Fibroblast of upper back skin (primary cell): ENCODE measurements around the gene IPO4.
"Not testable (repeated sequence)": the region's sequence is repeated elsewhere in the genome, so short reads cannot be mapped to it uniquely, and the experiment has no call there.

Experiments used
- DNase-seq: peaks from one replicate; pipeline ENCODE4 v3.0.0-alpha.2; 2013

Gene IPO4

DNA sequence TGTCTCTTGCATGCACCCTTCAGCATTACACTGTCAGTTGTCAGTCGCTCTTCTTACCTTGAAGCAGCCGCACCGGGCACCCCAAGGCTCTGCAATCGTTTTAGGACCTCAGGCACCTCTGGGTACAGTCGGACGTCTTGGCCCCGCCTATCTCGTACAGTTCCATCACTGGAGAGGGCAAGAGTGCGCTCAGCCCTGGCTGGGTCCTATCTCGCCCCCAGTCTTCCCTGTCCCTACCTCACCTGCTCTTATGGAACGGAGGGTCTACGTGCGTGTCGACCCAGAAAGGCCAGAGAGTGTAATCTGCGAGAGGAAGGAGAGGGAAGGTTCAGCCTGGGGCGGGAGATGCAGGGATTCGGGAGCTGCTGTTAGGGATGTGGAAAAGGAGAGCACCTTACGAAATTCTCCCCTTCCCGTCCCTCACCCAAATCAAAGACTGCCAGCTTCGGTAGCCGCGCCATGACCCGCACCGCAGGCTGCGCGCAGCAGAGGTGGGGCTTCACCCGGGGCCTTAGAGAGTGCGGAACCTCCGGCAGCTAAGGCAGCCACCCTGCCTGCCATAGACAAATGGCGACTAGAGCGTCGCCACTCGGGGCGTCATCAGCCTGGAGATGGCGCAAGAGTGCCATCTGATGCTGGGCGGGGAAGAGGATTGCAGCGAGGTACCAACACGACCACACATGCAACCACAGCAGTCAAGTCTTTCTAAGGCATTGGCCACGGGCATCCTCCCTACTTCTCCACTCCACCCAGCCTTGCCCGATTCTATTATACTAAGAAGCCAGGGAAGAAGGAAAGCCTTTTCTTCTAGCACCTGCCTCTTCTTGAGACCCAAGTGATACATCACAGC is 27.1 kb upstream of the IPO4 start, which contains the start of gene MDP1:
Gene MDP1, minus strand, starts transcription at position 572 of the 850 bp plus-strand sequence. Its CDS starts 111 bp downstream, at position 461.
- peak; percentile 81 for DNase-seq

DNA sequence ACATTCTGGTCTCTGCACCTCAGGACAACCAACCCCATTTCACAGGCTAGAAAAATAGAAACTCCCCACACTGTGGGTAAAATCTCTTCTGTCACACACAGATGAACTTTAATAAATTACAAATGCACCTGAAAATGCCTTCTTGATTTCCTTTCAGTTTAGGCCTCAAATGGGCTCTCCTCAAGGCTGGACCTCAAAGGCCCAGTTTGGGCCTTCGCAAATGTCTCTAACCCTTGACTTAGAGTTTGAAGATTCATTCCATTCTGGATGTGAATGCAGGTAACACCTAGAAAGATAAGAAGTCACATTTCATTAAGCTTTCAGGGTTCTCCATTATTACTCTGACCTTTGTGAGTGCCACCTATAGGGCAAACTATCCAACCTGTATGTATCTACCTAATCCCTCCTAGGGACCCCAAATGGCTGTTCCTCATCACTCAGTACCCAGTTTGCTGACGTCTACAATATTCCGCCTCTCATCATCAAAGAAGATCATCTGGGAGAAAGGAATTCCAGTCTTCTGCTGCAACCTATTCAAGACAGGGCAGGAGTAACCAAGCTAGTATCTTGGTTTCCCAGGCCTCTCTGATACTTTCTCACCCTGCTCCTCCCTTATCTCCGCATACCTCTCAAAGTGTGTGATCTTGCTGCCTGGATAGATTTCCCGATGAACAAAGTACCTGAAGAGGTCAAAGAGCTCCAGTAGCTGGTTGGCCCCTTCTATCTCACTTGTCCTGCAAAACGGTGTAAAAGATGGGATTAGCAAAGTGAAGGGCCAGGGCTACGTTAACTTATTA is 25.4 kb upstream of the IPO4 start:
- no peak for DNase-seq

- peak; percentile 99 for DNase-seq
Observed at GRCh38 chr14:24212924-24213865, 24.6 kb upstream of the IPO4 start, which contains the start of gene CHMP4A. TSS of gene CHMP4A (minus strand) at chr14:24213488. CDS start at chr14:24213439, 49 bp downstream.

- DNase-seq: no peak
Observed at GRCh38 chr14:24211311-24211710, 22.7 kb upstream of the IPO4 start.

- no peak for DNase-seq
Observed at GRCh38 chr14:24207625-24208024, 19.0 kb upstream of the IPO4 start.

DNA sequence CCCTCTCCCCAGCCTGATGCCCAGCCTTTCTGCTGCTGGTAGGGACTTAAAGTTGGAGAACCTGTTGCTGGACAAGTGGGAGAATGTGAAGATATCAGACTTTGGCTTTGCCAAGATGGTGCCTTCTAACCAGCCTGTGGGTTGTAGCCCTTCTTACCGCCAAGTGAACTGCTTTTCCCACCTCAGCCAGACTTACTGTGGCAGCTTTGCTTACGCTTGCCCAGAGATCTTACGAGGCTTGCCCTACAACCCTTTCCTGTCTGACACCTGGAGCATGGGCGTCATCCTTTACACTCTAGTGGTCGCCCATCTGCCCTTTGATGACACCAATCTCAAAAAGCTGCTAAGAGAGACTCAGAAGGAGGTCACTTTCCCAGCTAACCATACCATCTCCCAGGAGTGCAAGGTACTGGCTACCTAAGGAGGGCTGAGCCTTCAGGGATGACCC is 18.5 kb upstream of the IPO4 start:
- no peak for DNase-seq

DNA sequence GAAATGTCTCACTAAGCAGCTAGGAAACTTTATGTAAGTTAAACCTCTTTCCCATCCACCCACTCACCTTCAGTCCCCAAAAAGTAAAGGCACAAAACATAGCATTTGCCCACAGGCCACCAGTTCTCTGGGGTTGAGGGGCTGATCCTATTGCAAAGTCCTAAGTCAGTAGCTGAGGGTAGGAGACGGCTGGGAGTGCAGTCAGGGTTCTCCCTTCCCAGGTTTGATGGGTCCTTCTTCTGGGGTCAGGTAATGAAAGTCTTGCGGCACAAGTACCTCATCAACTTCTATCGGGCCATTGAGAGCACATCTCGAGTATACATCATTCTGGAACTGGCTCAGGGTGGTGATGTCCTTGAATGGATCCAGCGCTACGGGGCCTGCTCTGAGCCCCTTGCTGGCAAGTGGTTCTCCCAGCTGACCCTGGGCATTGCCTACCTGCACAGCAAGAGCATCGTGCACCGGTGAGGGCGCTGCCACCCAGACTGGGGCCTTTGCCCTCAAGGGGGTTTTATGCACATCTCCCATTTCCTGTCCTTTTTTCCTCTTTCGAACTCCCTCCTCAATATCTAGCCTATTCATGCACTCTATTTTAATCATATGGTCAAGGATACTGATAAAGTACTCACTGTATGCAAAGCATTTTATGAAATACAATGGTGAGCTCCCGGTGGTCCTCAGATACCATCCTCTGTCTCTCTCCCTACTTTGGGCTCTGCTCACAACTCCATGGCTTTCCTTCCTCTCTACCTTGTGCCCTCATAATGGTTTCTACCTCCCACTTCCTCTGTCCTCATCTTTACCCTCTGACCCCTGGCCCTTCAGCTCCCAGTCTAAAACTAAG is 17.9 kb upstream of the IPO4 start:
- no peak for DNase-seq

GRCh38 chr14:24204163-24205146 is 15.8 kb upstream of the IPO4 start:
- DNase-seq: no peak

DNA sequence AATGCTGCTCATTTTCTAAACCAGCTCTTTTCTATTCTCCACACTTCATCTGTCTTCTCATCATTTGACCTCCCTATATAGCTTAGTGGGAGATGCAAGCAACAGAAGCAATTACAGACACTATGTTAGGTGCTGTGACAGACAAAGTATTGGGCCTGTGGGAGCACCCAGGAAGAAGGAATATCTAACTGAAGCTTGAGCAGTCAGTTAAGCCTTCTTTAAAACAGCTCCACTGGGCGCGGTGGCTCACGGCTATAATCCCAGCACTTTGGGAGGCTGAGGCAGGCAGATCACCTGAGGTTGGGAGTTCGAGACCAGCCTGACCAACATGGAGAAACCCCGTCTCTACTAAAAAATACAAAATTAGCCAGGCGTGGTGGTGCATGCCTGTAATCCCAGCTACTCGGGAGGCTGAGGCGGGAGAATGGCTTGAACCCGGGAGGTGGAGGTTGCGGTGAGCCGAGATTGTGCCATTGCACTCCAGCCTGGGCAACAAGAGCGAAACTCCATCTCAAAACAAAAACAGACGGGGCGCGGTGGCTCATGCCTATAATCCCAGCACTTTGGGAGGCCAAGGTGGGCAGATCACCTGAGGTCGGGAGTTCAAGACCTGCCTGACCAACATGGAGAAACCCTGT is 14.8 kb upstream of the IPO4 start:
- not testable (repeated sequence) for DNase-seq

GRCh38 chr14:24202538-24202937 is 13.9 kb upstream of the IPO4 start:
- DNase-seq: not testable (repeated sequence)

DNA sequence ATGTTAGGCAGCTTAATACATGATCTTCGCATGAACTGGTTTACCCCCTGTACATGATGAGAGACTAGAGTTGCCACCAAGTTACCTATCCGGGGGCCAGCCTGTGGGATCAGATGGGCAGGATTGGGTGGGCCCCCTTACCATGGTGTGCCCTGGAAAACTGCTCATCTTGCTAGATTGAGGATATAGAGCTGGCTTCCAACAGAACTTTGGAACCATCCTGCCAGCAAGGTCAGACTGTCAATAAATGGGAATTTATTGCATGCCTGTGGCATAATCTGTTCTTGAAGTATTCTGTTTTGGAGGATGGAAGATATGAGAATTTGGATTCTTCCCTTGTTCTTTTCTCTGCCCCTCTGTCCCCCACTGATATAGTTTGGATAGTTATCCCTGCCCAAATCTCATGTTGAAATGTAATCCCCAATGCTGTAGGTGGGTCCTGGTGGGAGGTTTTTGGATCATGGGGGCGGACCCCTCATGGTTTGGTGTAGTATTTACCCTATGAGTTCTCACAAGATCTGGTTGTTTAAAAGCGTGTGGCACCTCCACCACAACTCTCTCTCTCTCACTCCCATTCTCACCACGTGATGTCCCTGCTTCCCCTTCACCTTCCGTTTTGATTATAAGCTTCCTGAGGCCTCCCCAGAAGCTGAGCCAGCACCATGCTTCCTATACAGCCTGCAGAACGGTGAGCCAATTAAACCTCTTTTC is 10.4 kb upstream of the IPO4 start:
- no peak for DNase-seq

- no peak for DNase-seq
Observed at GRCh38 chr14:24197056-24197450, 8.4 kb upstream of the IPO4 start.

GRCh38 chr14:24196071-24197055 is 7.7 kb upstream of the IPO4 start:
- DNase-seq: peak; percentile 13

DNA sequence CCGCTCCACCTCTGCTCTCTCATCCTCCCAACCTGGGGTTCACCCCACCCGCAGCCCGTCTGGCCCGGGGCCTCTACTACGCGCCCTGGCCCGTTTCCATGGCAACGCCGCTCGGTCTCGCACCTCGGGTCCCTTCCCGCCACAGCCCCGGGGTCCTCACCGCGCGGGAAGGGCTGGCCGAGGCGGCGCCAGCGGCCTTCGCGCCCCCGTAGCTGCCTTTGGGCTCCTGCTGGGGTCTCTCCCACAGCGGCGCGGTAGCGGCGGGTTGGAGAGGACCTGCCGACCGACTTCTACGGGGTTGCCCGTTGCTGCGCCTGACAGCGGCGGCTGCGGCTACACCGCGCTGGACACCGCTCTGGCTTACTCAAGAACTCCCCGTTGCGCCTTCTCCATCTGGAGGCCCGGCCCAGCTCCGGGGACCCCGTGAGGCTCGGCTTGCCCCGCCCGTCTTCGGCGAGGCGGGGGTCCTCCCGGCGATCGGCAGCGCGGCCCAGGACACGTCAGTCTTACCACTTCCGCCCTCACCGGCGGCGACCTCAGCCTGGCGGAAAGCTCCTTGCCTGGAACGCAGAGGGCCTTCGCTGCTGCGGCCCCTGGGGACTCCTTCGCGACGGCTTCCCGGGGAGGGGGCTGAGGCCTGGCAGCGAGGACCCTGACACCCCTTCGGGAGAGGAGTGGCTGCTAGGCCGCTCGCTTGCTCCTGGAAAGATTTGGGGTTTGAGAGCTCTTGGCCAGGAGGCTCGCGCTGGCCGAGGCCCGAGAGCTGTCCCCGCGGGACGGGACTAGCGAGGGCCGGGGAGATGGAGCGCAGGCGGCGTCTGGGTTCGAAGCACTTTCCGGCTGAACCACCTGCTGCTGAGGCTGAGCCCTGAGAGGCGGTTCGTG is 6.8 kb upstream of the IPO4 start, which contains the start of gene TM9SF1:
Gene TM9SF1, minus strand, starts transcription at position 256 of the 885 bp plus-strand sequence. CDS start 422 bp downstream, outside the sequence.
- peak; percentile 84 for DNase-seq

- no peak for DNase-seq
Observed at GRCh38 chr14:24194873-24195185, 6.2 kb upstream of the IPO4 start.

- no peak for DNase-seq
Observed at GRCh38 chr14:24194186-24194872, 5.7 kb upstream of the IPO4 start.
